OCI-LY3 (cell line): ENCODE results near the gene GZMM.

Source experiments
- EZH2phosphoT487 ChIP-seq: fragments of 200-600 bp; shearing (Covaris generic); IDR thresholded peaks from 2 replicates; pipeline ENCODE4 v1.6.1; 2018; ENCODE audit warnings: antibody characterized with exemption, mixed run types, low read depth
- TF ChIP-seq, protein P1 (sequence below): fragments of 200-600, 300-600 bp; sonication (generic); IDR thresholded peaks from 2 replicates; pipeline ENCODE4 v1.5.1; 2014; ENCODE audit warnings: antibody characterized with exemption, low read length, low read depth

GRCh38 chr19:592101-592500 is 48.2 kb downstream of the GZMM start:
- TF ChIP-seq, protein P1, sequence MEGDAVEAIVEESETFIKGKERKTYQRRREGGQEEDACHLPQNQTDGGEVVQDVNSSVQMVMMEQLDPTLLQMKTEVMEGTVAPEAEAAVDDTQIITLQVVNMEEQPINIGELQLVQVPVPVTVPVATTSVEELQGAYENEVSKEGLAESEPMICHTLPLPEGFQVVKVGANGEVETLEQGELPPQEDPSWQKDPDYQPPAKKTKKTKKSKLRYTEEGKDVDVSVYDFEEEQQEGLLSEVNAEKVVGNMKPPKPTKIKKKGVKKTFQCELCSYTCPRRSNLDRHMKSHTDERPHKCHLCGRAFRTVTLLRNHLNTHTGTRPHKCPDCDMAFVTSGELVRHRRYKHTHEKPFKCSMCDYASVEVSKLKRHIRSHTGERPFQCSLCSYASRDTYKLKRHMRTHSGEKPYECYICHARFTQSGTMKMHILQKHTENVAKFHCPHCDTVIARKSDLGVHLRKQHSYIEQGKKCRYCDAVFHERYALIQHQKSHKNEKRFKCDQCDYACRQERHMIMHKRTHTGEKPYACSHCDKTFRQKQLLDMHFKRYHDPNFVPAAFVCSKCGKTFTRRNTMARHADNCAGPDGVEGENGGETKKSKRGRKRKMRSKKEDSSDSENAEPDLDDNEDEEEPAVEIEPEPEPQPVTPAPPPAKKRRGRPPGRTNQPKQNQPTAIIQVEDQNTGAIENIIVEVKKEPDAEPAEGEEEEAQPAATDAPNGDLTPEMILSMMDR = no peak
- no peak for TF ChIP-seq EZH2phosphoT487
